ENCODE measurements around the gene HIF1AN. TPM values are rescaled to one million over a fixed set of nuclear protein-coding genes. Genes with fewer than 3 reads are reported as not detected.

The HIF1AN gene
- polyA plus RNA-seq, 1 donor (not counting 4 experiments of a cell fraction or from before 2014, with no cell fraction given): 16.8 TPM

- no peaks in the 10 kb centered on the region for H3K4me1 ChIP-seq (ENCODE audit: control insufficient read depth, extremely low read depth, insufficient read depth, low read length)
- H2AFZ ChIP-seq (ENCODE audit: control insufficient read depth, low read length): no peak overlapping the region
- H3K9me3 ChIP-seq (ENCODE audit: control insufficient read depth, low read depth, low read length): no peaks in the 10 kb centered on the region
- FAIRE-seq (no peak), DNase-seq (ENCODE audit: low read depth, low spot score) (no peak)
- peaks cover 37 to 39% of the 10 kb centered on the region in 2 experiments for H3K36me3 ChIP-seq (ENCODE audit: control insufficient read depth in 2 of 2, extremely low read depth in 1 of 2, insufficient read depth in 2 of 2, low read length in 2 of 2)
- no peaks in the 10 kb centered on the region for H3K27me3 ChIP-seq (ENCODE audit: control insufficient read depth, extremely low read depth, insufficient read depth, low read length)
- H3K4me3 ChIP-seq (ENCODE audit: control insufficient read depth in 2 of 3, extremely low read depth in 1 of 3, insufficient read depth in 2 of 3, low read depth in 1 of 3, low read length in 3 of 3): no peak overlapping the region
- H3K9ac ChIP-seq (ENCODE audit: control insufficient read depth, extremely low read depth, insufficient read depth, low read length): no peak overlapping the region
- dilution Hi-C loops (cut with MboI; ENCODE audit: extremely low pct_ligation_motif_present, low sequenced_read_pairs): no loop called here
- peaks cover 3% of the 10 kb centered on the region for H3K79me2 ChIP-seq (ENCODE audit: control insufficient read depth, insufficient read depth, low read length)
- TF ChIP-seq CTCF (optimal IDR thresholded peaks at IDR 0.05 in 1 of 3, IDR thresholded peaks at IDR 0.05 in 1 of 3, conservative IDR thresholded peaks at IDR 0.05 in 1 of 3; ENCODE audit: extremely low read depth in 1 of 3, insufficient read depth in 2 of 3, low read length in 3 of 3): no peak
- no peak for TF ChIP-seq EZH2 (IDR thresholded peaks at IDR 0.05; ENCODE audit: low read length)
- H3K9me1 ChIP-seq (ENCODE audit: control insufficient read depth, extremely low read depth, insufficient read depth, low read length): no peaks in the 10 kb centered on the region
- no peaks in the 10 kb centered on the region for H4K20me1 ChIP-seq (ENCODE audit: control insufficient read depth, extremely low read depth, insufficient read depth, low read length)
- H3K4me2 ChIP-seq (ENCODE audit: control insufficient read depth, extremely low read depth, insufficient read depth, low read depth, low read length): no peak overlapping the region
- no peak overlapping the region for H3K27ac ChIP-seq (ENCODE audit: control insufficient read depth, insufficient read depth, low read length)
Observed at GRCh38 chr10:100544950-100545349, 9.2 kb downstream of the HIF1AN start.

DNA sequence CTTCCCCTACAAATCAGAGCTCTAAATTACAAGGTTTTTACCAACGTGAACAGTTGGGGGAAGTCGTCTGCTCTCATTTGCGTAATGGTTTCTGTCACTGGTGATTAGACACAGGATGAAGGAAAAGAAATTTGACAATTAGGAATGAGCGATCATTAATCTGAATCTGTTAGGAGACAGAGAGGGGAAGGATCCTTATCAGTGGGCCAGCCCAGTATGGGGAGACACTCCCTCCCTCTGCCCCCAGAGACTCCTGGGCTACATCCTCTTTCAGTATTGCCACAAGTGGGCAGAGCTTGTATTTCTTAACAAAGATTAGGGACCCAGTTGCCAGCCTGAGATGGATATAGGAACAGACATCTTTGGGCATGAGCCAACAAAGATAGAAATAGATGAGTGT is 15.5 kb downstream of the HIF1AN start:
- FAIRE-seq (no peak), DNase-seq (ENCODE audit: low read depth, low spot score) (no peak)
- H3K36me3 ChIP-seq (ENCODE audit: control insufficient read depth in 2 of 2, extremely low read depth in 1 of 2, insufficient read depth in 2 of 2, low read length in 2 of 2): peaks cover 25 to 32% of the 10 kb centered on the region in 2 experiments
- H3K4me3 ChIP-seq (ENCODE audit: control insufficient read depth in 2 of 3, extremely low read depth in 1 of 3, insufficient read depth in 2 of 3, low read depth in 1 of 3, low read length in 3 of 3): no peak overlapping the region
- H3K27me3 ChIP-seq (ENCODE audit: control insufficient read depth, extremely low read depth, insufficient read depth, low read length): no peaks in the 10 kb centered on the region
- no peaks in the 10 kb centered on the region for H3K79me2 ChIP-seq (ENCODE audit: control insufficient read depth, insufficient read depth, low read length)
- TF ChIP-seq EZH2 (IDR thresholded peaks at IDR 0.05; ENCODE audit: low read length) (no peak), CTCF (optimal IDR thresholded peaks at IDR 0.05 in 1 of 3, IDR thresholded peaks at IDR 0.05 in 1 of 3, conservative IDR thresholded peaks at IDR 0.05 in 1 of 3; ENCODE audit: extremely low read depth in 1 of 3, insufficient read depth in 2 of 3, low read length in 3 of 3) (no peak)
- no peak overlapping the region for H3K4me2 ChIP-seq (ENCODE audit: control insufficient read depth, extremely low read depth, insufficient read depth, low read depth, low read length)
- no peak overlapping the region for H3K9ac ChIP-seq (ENCODE audit: control insufficient read depth, extremely low read depth, insufficient read depth, low read length)
- H2AFZ ChIP-seq (ENCODE audit: control insufficient read depth, low read length): no peak overlapping the region
- H4K20me1 ChIP-seq (ENCODE audit: control insufficient read depth, extremely low read depth, insufficient read depth, low read length): no peaks in the 10 kb centered on the region
- no peaks in the 10 kb centered on the region for H3K9me1 ChIP-seq (ENCODE audit: control insufficient read depth, extremely low read depth, insufficient read depth, low read length)
- no peaks in the 10 kb centered on the region for H3K4me1 ChIP-seq (ENCODE audit: control insufficient read depth, extremely low read depth, insufficient read depth, low read length)
- no peak overlapping the region for H3K27ac ChIP-seq (ENCODE audit: control insufficient read depth, insufficient read depth, low read length)
- dilution Hi-C loops (cut with MboI; ENCODE audit: extremely low pct_ligation_motif_present, low sequenced_read_pairs): loop anchor here (25.0 kb wide), 1 partner anchor 336 kb away; no protein-coding TSS in a partner anchor
- no peaks in the 10 kb centered on the region for H3K9me3 ChIP-seq (ENCODE audit: control insufficient read depth, low read depth, low read length)

Data from keratinocyte (primary cell).